ENCODE measurements around the gene SMAD2.

GRCh38 chr18:47809420-47809819 is 121.0 kb downstream of the SMAD2 start:
- TF ChIP-seq JUNB (IDR thresholded peaks at IDR 0.05; ENCODE audit: unreplicated experiment) (no peak), CTCF (conservative IDR thresholded peaks at IDR 0.05; ENCODE audit: low read depth in 2 of 2) (no peak), CREB1 (CRISPR knock-in tag; IDR thresholded peaks at IDR 0.05; ENCODE audit: low read depth) (no peak), ZNF331 (CRISPR knock-in tag; IDR thresholded peaks at IDR 0.05; ENCODE audit: low read depth) (no peak), EZH2phosphoT487 (IDR thresholded peaks at IDR 0.05; ENCODE audit: unreplicated experiment) (no peak), EZH2 (IDR thresholded peaks at IDR 0.05; ENCODE audit: low read depth, unreplicated experiment) (no peak), POLR2AphosphoS5 (IDR thresholded peaks at IDR 0.05; ENCODE audit: low read depth) (no peak), NANOG (IDR thresholded peaks at IDR 0.05; ENCODE audit: borderline replicate concordance) (no peak), ZNF114 (CRISPR knock-in tag; IDR thresholded peaks at IDR 0.05) (no peak)
- TF ChIP-seq, protein P1, sequence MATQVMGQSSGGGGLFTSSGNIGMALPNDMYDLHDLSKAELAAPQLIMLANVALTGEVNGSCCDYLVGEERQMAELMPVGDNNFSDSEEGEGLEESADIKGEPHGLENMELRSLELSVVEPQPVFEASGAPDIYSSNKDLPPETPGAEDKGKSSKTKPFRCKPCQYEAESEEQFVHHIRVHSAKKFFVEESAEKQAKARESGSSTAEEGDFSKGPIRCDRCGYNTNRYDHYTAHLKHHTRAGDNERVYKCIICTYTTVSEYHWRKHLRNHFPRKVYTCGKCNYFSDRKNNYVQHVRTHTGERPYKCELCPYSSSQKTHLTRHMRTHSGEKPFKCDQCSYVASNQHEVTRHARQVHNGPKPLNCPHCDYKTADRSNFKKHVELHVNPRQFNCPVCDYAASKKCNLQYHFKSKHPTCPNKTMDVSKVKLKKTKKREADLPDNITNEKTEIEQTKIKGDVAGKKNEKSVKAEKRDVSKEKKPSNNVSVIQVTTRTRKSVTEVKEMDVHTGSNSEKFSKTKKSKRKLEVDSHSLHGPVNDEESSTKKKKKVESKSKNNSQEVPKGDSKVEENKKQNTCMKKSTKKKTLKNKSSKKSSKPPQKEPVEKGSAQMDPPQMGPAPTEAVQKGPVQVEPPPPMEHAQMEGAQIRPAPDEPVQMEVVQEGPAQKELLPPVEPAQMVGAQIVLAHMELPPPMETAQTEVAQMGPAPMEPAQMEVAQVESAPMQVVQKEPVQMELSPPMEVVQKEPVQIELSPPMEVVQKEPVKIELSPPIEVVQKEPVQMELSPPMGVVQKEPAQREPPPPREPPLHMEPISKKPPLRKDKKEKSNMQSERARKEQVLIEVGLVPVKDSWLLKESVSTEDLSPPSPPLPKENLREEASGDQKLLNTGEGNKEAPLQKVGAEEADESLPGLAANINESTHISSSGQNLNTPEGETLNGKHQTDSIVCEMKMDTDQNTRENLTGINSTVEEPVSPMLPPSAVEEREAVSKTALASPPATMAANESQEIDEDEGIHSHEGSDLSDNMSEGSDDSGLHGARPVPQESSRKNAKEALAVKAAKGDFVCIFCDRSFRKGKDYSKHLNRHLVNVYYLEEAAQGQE (IDR thresholded peaks at IDR 0.05; ENCODE audit: unreplicated experiment): no peak

All from GM23338 (cell line).